Endothelial cell of hepatic sinusoid (primary cell): ENCODE data around the gene PRMT5.
"Not testable (repeated sequence)": the region's sequence is repeated elsewhere in the genome, so short reads cannot be mapped to it uniquely, and the experiment has no call there.

Experiments used
- in situ Hi-C: cut with HindIII; loops from 2 replicates; pipeline ENCODE4 v1.10.0; 2017; ENCODE audit warnings: low sequenced_read_pairs

PRMT5 gene

DNA sequence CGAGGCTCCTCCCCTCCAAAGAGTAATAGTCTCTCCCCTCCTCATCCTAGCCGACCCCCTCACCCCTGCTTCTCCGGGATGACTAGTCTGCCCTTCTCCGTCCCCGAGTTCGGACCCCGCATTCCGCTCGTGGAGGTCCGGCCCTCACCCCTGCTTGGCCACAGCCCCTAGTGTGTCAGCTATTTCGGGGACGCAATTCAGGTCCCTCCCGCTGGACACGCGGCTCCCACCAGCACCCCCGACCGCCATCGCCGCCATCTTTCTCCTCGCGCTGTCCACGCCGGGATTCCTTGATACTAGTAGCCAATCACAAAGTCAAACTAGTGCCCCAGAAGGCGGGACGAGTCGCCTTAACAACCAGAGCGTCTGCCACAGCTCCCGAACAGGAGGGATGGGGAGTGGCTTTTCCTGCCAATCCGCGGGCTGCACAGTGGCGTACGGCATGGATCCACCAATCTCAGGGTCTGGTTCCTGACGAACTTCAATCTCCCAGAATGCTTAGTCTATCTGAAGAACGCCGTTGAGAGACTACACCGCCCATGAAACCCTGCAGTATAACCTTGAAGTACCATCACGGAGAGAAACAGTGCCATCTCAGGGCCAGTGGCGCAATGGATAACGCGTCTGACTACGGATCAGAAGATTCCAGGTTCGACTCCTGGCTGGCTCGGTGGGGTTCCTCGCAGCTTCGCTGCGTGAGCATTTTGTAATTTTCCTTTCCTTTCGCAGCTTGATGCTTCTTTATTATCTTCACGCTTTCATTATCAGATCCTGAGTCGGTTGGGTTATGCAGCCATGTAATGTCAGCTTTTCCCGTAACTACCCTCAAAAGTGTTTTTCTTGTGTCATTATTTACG lies at the start of gene PRMT5:
Gene PRMT5, minus strand, starts transcription at position 273 of the 857 bp plus-strand sequence. Its CDS starts 15 bp downstream, at position 258.
- in situ Hi-C loops: no loop called here

DNA sequence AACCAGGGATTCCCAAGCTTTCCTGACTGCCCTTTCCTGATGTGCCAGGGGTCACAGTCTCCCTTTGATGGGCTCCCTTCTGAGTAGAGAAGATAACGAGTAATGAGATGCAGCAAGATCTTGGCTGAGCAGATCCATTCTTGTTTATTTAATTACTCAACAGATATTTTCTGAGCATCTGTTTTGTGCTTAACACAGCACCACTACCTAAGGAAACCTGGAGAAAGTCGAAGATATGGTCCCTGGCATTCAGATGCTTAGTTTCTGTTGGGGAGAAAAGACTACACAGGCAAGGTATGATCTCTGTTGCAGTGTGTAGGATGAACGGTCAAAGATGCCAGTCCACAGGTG lies 49.3 kb upstream of the PRMT5 start:
- in situ Hi-C loops: loop anchor here (5.0 kb wide), 1 partner anchor 104 kb away; no protein-coding TSS in a partner anchor

DNA sequence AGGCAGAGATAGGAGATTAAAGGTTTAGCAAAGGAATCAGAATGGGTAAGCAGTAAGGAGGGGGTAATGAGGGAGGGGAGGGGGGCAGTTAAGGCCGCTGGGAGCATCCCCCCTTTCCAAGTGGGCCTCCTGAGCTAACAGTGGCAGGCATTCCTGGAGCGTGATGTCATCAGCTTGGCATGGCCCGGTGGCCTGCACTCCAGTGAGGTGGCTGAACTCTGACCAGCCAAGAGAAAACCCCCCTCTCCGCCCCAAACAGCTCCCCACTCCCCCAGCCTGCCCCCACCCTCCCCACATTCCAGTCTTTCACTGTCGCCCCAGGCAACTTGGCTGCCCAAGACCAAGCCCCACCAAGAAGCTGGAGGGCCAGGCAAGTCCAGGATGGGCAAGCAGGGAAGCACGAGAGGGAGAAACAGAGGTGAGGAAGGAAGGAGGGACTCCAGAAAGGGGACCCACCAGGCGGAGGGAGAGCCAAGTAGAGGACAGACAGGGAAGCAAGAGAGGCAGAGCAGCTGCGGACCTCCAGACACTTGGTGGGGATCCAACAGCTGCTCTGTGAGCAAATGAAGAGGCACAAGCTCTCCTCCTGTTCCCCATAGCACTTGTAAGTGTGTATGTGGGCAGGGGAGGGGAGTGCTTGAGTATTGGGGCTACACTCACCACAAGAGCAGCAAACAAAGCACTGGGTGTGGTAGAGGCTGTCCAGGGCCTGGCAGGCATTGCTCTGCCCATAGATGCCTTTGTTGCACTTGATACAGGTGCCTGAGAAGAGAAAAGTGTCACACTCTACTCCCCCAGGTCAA lies 48.7 kb upstream of the PRMT5 start:
- in situ Hi-C loops: loop anchor here (5.0 kb wide), 1 partner anchor 104 kb away; no protein-coding TSS in a partner anchor

DNA sequence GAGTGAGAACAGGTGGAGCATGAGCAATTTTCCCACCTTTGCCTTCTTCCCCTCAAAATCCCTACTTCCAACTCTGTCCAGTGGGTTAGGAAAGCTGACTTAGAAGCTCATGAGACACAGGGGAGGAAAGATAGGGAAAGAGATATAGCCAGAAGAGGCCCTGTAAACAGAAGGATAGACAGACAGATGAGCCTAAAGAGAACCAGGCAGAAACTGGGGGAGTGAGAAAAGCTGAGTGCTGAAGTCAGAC lies 48.2 kb upstream of the PRMT5 start:
- in situ Hi-C loops: loop anchor here (5.0 kb wide), 1 partner anchor 105 kb away; no protein-coding TSS in a partner anchor

DNA sequence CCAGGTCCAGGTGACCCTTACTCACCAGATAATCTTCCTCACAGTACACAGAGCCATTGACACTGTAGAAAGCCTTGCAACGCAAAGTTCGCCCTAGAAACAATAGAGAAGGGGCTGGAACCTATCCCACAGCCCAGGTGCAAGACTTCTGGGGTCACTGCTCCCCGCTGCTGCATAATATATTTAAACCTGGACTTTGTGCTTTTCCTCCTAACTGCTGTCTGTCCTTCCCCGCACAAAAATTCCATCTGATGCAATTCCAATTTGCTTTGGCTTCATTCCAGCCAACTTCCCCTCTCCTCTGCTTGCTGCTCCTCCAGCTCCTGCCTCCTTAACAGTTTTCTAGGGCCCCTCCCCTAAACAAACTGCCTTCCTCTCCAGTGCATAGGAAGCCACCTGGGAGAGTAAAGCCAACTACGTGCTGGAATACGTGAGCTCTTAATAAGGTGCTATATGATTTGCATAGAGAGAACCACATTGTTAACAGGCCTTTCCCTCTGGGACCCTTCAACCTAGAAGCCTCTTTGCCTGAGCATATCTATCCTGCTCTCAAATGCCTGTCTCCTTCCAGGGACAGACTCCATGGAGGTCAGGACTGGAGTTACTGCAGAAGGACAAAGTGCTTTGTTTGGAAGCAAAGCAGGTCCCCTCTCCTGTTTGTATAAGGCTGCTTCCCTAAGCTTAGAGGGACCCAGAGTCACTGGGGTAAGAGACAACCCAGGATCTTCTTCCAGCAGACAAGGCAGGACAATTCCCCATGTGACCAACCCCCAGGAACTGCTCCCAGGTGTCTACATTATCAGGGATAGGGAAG lies 47.7 kb upstream of the PRMT5 start:
- in situ Hi-C loops: loop anchor here (5.0 kb wide), 1 partner anchor 105 kb away; no protein-coding TSS in a partner anchor

DNA sequence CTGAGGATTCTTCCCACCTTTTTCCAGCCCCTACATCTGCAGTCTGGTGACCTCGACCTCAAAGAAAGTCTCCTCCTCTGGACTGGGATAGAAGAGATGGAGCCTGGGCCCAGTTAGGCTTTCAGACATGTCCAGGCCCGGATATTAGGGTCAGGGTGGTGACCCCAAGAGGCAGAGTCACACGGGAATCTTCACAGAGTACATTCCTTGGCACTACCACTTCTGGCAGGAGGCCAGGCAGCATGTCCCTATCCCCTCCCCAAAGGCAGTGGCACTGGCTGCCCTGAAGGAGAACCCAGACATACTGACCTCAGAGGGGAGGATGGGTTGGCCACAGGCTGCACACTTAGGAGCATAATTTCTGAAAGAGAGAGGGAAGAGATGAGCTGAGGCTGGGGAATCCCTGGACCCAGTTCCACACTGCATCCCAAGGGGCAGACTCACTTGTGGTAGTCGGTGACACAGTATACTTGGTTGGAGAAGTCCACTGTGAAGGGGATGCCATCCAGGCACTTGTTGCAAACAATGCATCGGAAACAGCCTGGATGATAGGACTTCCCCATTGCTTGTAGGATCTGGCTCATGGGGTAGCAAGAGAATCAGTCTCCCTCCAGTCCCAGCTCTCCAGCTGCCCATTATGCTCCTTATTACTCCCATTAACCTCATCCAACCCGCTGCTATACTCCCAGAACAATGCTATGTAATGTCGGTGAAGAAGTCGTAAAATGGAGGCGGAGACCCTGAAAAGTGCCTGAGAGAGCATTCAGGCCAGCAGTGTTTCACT lies 45.5 kb upstream of the PRMT5 start:
- in situ Hi-C loops: loop anchor here (5.0 kb wide), 1 partner anchor 108 kb away; no protein-coding TSS in a partner anchor

DNA sequence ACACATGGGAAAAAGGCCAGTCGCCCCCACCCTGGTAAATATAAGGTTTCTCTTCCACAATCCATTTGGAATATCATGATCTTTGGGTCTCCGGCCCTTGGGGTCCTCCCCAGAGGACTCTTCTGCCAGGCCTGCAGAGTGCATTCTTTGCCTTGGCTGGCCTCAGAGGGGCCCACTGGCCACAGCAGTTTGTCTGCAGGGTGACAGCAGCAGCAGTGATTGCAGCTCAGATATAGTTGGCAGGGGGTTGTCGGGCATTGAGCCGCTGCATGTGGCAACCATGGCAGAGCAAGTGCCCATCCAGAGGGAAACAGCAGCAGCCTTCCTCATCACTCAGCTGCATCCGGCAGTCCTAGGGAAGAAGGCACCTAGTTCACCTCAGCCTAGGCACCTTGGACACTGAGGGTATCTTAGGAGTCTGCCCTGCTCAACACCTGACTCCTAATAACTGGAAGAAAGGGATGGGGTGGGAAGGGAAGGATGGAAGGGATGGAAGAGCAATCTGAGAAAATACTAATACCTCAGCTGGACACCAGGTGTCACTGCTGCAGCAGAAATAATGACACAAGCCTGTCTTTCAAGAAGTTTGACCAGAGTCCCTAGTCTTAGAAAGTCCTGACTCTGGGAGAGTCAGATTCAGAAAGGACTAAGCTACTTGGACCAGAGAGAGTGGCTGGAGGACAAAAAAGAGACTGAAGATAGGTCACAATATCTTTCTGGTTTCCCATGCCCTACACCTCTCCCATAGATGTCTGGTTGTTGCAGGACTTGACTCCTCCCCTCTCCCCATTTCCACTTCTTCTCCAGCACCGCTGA lies 44.2 kb upstream of the PRMT5 start:
- in situ Hi-C loops: no loop called here

DNA sequence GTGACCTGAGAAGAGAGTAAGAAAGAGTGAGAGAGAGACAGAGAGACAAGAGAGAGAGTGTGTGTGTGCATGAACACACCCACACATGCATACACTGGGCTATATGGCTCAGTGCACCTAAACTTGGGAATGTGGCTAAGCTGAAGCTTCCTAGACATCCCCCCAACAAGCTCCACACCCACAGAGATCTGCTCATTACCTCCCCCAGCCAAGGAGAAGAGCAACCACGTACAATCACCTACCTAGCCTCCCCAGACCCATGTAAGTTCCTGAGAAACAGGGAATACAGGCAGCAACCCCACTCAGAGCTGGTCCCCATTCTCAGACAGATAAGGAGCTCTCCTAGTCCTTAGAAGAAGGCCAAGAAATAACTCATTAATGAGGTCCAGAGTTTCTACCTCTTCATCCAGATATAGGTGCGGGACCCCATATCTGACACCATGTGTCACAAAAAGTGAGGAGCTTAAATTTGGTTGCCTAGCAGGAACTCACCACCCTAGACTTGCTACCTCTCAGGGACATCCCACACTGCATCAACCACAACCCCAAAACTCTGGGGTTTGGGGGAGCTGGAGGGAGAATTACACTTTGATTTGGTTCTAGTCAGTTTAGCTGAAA lies 43.2 kb upstream of the PRMT5 start:
- in situ Hi-C loops: no loop called here

DNA sequence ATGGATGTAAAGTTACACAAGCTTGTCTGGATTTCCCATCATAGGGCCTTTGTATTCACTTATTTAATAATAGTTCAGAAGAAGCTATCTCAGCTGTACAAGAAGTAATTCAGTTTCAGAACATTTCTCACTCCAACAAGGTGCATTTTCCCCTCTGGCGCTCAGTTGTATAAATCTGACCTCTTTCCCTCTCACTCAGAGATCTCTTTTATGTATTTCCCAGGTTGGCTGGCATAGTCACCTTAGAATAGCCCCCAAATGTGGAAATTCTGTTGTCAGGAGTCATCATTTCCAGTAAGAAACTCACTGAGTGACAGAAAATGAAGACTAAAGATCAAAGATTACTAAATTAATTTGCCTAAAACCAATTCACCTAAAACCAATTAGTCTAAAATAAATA lies 42.0 kb upstream of the PRMT5 start:
- in situ Hi-C loops: no loop called here

DNA sequence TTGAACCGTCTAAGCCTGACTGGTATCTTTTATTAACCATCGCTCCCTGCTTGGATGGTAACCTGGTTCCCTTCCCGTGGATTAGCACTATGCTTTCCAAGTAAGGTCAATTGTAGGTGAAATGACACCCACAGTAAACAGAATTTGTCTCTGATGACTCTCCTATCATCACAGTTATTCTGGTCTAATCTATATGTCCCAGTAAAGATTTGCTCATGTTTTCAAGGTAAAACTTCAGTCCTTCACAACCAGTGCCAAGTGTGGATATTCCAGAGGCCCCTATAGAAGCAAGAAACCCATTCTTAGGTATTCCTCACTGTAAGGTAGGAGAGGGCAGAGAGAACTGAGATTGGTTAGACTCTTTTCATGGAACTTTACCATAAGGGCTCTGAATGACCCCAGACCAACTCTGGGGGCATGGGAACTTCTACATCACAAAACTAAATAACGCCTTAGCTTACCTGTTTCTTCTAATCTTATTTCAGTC lies 37.6 kb upstream of the PRMT5 start:
- in situ Hi-C loops: no loop called here

DNA sequence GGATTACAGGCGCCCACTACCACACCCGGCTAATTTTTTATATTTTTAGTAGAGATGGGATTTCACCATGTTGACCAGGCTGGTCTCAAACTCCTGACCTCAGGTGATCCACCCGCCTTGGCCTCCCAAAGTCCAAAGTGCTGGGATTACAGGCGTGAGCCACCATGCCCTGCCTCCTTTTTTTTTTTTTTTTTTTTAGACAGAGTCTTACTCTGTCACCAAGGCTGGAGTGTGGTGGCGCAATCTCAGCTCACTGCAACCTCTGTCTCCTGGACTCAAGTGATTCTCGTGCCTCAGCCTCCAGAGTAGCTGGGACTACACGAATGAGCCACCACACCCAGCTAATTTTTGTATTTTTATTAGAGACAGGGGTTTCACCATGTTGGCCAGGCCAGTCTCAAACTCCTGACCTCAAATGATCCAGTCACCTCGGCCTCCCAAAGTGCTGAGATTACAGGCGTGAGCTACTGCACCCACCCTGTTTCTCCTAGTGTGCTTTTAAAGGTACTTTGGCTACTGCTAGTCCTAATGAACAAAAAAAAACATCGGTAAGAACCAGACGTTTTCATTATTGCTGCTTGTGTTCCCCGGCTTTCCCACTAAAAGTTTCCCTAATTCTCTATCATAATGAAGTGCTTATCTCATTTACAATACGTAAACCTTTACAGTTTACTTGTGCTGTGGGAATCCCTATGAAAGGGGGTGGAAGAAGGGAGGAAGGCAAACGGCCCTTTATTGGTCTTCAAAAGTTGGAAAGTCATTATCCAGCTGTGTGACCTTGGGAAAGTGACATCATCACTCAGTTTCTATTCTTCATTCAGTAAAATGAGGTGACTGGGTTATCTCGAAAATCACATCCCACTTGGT lies 37.0 kb upstream of the PRMT5 start:
- in situ Hi-C loops: not testable (repeated sequence)

DNA sequence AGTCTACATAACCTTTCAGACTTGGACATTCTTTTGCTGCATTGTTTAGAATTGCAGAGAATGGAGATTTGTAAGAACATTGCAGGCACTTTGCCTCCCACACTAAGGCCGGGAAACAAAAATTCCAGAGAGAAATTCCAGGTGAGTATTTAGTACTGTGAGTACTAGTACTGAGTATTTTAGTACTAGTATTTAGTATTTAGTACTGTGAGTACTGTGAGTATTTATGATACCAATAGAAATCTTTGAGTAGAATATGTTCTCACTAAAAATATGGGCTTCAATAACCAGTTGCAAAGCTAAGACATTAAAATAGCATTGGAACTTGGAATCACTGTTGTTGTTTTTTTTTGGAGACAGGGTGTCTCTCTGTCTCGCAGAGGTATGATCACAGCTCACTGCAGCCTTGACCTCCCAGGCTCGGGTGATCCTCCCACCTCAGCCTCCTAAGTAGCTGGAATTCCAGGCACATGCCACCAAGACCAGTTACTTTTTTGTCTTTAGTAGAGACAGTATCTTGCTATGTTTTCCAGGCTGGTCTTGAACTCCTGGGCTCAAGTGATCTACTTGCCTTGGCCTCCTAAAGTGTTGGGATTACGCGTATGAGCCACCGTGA lies 33.0 kb upstream of the PRMT5 start:
- in situ Hi-C loops: no loop called here

DNA sequence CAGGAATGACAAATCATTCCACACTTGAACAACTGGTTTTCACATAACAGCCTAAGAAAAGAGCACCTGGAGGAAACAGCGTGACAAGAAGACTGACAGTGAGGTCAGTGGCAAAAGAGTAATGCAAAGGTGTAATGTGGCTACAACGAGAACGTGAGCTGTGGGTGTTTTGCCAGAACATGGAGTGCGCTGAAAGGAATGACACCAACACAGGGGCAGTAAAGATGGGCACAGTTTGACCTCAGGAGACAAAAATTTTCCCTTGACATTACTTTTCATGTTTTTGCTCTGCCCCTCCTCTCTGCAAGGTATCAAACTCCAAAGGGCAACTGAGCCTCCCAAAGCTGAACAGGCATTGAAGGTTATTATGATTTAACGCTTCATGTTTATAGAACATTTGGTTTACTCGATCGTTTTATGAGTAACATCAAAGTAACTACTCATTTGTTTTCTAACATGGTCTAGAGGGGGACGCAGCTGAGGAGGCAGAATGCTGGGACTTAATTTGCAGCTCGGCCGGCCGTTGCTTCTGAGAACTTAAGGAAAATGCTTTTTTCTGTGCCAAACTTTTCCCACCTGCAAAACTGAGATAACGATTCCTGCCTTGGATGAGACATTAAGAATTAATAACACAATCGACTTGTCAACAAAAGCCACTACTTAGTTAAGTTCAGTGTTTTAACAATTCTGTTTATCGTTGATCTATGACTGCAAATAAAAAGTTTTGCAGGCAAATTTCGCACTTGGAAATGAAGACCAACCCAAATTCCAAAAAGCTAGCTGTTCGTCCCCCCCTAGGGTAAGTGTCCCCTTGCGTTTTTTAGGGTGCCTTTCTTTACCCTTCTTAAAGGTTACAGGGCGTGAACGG lies 26.8 kb upstream of the PRMT5 start:
- in situ Hi-C loops: loop anchor here (5.0 kb wide), 1 partner anchor 59 kb away; no protein-coding TSS in a partner anchor

DNA sequence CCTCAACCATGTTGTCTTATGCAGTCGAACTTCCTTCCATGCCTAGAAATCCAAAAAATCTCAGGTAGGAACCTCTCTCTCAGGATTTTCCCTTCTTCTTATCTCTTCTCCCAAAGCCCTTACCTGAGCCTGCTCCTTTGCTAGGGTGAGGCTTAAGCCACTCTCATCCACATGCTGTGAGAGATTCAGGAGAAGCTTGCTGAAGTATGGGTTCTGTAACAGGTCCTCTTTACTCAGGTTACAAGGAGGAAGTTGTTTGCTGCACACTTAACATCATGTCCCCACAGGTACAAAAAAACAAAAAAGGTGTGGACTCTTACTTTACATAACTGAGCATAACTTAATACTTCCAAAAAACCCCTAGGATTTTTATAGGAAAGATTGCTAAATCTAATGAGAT lies 23.2 kb upstream of the PRMT5 start:
- in situ Hi-C loops: no loop called here

DNA sequence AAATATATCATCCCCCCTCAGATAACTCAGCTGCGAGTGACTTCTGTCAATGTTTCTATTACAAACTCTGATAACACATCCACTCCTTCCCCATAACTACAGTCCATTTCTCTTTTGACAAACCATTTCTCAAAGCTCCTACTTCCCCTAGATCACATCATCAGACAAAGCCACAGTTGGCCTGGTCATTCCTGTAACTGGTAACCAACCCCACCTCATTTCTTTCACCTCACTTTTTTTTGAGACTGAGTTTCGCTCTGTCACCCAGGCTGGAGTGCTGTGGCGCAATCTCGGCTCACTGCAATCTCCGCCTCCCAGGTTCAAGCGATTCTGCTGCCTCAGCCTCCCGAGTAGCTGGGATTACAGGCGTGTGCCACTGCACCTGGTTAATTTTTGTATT lies 22.6 kb upstream of the PRMT5 start:
- in situ Hi-C loops: not testable (repeated sequence)

DNA sequence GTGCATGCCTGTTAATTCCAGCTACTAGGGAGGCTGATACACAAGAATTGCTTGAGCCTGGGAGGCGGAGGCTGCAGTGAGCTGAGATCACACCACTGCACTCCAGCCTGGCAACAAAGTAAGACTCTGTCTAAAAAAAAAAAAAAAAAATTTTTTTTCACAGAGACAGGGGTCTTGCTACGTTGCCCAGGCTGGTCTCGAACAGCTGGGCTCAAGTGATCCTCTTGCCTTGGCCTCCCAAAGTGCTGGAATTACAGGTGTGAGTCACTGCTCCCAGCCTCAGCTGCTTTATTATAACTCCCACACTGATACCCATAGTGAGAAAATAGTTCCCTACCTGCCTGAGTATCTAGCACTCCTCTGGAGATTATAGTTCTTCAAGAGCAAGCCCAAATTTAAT lies 16.5 kb upstream of the PRMT5 start:
- in situ Hi-C loops: no loop called here

DNA sequence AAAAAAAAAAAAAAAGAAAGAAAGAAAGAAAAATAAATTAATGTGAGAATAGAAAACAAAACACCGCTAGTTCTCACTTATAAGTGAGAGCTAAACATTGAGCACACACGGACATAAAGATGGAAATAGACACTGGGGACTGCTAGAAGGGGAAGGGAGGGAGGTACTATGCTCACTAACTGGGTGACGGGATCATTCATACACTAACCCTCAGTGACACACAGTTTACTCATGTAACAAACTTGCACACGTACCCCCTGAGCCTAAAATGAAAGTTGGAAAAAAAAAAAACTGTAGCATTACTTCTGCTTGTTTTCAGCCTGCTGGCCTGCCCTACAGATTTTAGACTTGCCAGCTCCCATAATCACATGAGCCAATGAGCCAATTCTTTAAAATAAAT lies 10.5 kb upstream of the PRMT5 start:
- in situ Hi-C loops: no loop called here
